Measurements from ENCODE around the gene BMP8B.

Gene BMP8B

DNA sequence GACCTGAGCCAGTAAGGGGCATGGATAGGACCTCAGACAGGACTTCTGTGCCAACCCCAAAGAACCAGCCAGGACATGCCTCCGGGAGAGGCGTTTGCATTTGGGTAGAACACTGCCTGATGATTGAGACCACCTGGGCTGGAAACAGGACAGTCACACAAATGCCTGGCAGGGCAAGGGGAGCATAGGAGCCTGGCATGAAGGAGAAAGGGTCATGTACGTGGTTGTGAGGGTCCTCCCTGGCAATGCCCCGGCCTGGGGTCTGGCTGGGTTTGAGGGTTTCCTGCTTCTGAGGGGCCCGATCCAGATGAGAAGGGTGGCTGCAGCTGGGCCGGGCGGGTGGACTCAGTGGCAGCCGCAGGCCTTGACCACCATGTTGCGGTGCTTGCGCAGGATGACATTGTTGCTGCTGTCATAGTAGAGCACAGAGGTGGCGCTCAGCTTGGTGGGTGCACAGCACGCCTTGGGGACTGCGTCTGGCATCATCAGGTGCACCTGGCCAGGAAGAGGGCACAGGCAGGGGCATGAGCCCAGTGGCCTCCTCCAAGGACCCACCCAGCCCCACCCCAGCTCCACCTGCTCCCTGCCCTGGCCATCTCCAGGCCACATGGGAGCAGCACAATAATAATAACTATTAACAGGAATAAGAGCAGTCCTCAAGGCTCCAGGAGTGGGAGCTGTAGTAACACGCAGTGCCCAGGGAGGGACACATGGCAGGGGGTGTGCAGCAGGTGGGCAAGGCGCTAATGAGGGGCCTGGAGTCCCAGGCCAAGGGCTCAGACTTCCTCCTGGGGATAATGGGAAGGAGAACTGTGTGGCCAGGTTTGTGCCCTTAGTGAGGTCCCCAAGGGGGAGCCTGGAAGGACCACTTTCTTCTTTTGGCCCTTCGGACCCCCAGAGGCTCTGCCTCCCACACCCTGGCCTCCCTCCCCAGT, 28.3 kb downstream of the BMP8B start:
- Mint-ChIP-seq H3K27me3 (no peaks in the 10 kb centered on the region), H3K4me1 (no peaks in the 10 kb centered on the region), H3K4me3 (no peak overlapping the region), H3K27ac (no peak overlapping the region), H3K9me3 (no peaks in the 10 kb centered on the region), H3K36me3 (peaks cover 55% of the 10 kb centered on the region)
- no peak for ATAC-seq

DNA sequence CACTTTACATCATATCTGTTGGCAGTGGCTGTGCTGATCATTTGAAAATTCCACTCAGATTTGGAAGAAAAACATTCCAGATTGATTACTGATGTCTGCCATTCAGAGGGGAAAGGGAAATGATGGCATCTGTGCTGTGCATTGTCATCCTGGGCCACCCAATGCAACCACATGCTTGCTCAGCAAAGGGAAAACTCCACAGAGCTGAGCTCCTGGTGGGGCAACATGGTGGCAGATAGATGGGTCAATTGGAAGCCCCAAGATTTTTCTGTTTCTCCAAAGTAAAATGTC, 29.3 kb downstream of the BMP8B start:
- Mint-ChIP-seq H3K9me3 (no peaks in the 10 kb centered on the region), H3K27ac (no peak overlapping the region), H3K4me3 (no peak overlapping the region), H3K36me3 (peaks cover 55% of the 10 kb centered on the region), H3K4me1 (no peaks in the 10 kb centered on the region), H3K27me3 (no peaks in the 10 kb centered on the region)
- ATAC-seq, result no peak

DNA sequence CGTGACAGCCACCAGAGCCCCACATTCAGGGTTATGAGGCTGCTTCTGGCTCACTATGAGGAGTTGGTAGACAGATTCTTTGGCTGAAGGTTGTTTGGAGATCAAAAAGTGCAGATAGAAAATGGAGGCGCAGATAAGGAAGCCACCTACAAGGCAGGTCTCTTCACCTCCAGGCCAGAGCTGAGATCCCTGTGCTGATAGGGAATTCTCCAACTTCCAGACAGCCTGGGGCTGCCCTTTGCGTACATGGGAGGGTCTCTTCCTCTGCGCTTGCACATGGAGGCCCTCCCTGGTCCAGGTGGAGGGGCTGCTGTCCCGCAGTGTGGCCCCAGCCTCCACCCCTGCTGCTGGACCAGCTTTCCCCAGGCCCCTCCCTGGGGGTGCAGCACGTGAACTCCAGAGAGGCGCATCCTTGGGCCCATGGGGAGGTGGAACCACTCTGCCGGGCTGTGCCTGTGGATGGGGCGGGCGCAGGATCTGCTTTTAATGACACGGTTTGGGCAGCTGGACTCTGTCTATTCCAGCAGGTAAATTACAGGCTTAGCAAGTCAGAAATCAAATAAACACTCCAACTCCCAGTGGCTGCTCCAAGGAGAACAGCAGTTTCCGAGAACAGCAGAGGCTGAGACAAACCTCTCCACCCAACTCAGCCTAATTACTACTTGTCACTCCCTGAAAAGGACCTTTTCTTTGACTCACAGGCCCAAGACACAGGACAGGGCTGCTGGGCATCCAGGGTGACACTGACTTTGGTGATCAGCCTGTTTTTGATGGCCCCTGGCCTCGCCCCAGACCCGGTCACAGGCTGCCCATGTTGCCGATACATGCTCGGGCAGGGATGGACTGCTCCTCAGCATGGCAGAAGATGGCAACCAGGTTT, 29.9 kb downstream of the BMP8B start:
- Mint-ChIP-seq H3K9me3 (no peaks in the 10 kb centered on the region), H3K4me3 (no peak overlapping the region), H3K36me3 (peaks cover 55% of the 10 kb centered on the region), H3K4me1 (no peaks in the 10 kb centered on the region), H3K27me3 (no peaks in the 10 kb centered on the region), H3K27ac (no peak overlapping the region)
- ATAC-seq, result no peak

DNA sequence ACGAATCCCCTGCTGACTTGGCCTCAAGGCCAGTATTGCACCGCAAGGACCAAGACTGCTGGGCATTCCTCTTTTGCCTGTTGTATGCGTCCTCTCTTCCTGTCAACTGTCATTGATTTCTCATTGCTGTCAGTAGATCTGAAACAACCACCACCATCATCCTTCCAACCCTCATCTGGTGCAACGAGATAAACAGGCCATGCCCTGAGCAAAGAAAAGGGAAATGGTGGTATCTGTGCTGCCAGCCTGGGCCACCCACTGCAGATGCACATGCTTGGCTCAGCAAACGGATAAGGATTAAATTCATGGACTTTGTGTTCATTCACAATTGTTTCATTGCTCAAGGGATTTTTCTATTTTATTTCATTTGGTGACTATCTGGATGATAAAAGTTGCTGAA, 31.2 kb downstream of the BMP8B start:
- Mint-ChIP-seq H3K9me3 (no peaks in the 10 kb centered on the region), H3K4me1 (no peaks in the 10 kb centered on the region), H3K36me3 (peaks cover 68% of the 10 kb centered on the region), H3K27ac (no peak overlapping the region), H3K4me3 (no peak overlapping the region), H3K27me3 (no peaks in the 10 kb centered on the region)
- no peak for ATAC-seq

DNA sequence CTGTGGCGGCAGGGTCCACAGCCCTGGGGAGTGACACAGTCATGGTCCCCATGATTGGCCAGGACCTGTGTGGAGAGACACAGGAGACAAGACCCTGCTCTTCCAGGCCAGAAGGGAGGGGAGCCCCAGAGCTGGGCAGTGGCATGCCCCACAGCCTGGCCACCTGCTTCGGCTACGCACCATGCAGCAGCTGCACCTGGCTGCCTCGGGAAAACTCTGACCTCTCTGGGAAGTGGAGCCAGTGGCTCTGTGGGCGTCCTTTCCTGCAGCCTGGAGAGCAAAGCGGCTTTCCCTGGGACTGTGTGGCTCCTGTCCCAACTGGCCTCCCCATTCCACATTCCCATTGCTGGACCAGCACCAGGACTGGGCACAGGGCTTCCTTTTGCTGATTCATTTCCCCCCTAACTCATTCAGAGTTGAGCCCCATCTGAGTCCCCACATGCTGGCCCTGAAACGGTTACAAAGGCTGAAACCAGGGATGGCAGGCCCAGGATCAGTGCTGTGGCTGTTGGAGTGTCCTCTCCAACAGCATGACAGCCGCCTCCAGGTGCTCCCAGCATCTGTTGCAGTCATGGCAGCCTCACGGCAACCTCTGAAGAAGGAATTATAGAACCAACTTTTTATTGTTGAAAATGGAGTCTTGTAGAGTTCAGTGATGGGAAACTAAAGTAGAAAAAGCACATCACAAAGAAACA, 32.6 kb downstream of the BMP8B start:
- H3K27me3 Mint-ChIP-seq, result no peaks in the 10 kb centered on the region
- no peak for ATAC-seq
- no peaks in the 10 kb centered on the region for H3K9me3 Mint-ChIP-seq
- H3K27ac Mint-ChIP-seq, result no peak overlapping the region
- no peaks in the 10 kb centered on the region for H3K4me1 Mint-ChIP-seq
- H3K36me3 Mint-ChIP-seq, result peaks cover 63% of the 10 kb centered on the region
- no peak overlapping the region for H3K4me3 Mint-ChIP-seq

DNA sequence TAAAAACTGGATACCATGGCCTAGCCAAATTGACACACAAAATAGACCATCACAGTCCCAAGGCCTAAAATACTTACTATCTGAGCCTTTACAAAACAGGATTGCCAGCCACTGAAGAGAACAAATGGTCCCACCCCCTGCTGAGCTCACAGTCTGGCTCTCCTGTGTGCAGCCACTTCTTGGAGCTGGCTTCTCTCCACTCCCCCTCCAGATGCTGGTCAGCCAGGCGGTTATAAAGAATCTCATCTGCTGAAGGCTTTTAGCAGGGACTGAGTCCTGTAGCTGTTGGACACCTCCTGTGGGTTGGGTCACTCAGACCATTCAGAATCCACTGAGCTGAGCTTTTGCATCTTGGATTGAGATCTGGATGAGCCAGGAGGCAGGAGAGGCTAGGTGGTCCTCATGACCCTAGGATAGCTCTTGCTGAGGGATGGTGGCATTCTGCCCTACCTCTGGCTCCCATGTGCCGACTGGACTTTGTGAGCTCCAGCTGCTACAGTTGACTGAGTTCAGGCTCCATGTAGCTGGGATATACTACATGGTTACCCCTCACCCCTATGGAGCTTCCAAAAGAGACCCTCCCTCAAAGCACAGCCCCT, 33.7 kb downstream of the BMP8B start:
- peaks cover 64% of the 10 kb centered on the region for H3K36me3 Mint-ChIP-seq
- H3K4me1 Mint-ChIP-seq, result no peaks in the 10 kb centered on the region
- no peak overlapping the region for H3K4me3 Mint-ChIP-seq
- no peaks in the 10 kb centered on the region for H3K9me3 Mint-ChIP-seq
- no peaks in the 10 kb centered on the region for H3K27me3 Mint-ChIP-seq
- ATAC-seq, result no peak
- no peak overlapping the region for H3K27ac Mint-ChIP-seq

DNA sequence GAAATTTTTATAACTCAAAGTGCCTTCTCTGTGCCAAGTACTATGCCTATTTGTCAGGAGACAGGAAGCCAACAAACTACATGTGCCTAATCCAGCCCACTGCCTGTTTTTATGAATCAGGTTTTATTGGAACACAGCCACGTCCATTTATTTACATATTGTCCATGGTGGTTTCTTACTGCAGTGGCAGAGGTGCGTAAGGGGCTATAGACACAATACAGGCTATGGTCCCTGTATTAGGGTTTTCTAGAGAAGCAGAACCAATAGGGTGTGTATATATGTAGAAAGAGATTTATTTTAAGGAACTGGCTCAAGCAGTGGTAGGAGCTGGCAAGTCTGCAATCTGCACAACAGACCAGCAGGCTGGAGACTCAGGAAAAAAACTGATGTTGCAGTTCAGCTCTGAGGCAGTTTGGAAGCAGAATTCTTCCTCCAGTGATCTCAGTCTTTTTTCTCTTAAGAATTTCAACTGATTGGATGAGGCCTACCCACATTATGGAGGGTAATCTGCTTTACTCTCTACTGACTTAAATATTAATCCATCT, 34.6 kb downstream of the BMP8B start:
- Mint-ChIP-seq H3K27me3 (no peaks in the 10 kb centered on the region), H3K27ac (no peak overlapping the region), H3K4me3 (no peak overlapping the region), H3K36me3 (peaks cover 65% of the 10 kb centered on the region), H3K9me3 (no peaks in the 10 kb centered on the region), H3K4me1 (no peaks in the 10 kb centered on the region)
- no peak for ATAC-seq

DNA sequence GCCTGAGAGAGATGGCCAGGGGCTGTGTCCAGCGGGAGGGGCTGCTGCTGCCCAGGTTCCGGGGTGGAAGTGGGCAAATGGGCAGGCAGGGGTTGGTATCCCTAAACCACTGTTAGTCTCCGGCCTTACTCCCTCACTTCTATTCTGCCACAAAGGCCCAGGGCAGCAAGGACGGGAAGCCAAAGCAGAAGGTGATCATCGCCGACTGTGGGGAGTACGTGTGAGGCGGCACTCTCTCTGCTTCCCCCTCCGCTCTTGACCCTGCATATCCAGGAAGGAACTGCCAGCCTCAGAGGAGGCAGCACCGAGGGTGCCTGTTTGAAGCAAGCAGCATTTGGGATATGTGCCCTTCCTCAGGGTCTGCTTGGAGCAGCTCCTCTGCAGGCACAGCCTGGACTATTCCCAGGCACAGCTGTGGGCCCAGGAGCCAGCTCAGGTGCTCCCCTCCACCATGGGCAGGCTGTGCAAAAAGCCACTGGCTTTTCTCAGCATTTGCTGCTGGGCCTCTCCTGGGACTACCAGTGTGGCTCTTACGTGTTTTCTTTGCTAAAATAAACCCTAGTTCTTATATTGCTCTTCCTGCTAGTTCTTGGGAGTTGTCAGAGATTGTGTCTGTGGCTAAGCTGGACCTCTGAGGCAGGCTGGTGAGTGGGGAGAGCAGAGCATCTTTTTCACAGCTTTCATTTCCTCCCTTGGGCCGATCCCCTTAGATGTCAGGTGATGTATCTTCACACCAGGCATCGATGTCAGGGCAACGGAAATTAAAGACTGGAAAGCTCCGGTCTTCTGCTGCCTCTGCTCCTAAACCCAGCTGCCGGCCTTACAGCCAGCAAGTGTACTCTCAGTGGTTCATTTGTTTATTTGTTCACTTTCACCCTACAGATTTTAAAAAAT, 35.3 kb downstream of the BMP8B start:
- no peaks in the 10 kb centered on the region for H3K27me3 Mint-ChIP-seq
- no peak for ATAC-seq
- H3K36me3 Mint-ChIP-seq, result peaks cover 62% of the 10 kb centered on the region
- H3K9me3 Mint-ChIP-seq, result no peaks in the 10 kb centered on the region
- no peak overlapping the region for H3K27ac Mint-ChIP-seq
- H3K4me3 Mint-ChIP-seq, result no peak overlapping the region
- H3K4me1 Mint-ChIP-seq, result no peaks in the 10 kb centered on the region

DNA sequence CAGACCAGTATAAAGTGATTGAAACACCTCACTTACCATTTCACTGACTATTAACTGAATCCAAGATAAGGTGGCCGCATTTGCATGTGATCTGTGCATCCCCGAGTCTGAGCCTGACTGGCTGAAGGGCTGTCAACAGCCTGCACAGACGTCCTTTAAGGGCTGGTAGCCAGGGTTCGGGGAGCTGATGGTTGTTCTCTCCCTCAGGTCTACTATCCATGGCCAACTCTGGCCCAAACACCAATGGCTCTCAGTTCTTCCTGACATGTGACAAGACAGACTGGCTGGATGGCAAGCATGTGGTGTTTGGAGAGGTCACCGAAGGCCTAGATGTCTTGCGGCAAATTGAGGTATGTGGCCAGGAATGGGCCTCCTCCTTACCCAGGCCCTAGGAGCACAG, 36.0 kb downstream of the BMP8B start:
- H3K4me3 Mint-ChIP-seq, result no peak overlapping the region
- peaks cover 59% of the 10 kb centered on the region for H3K36me3 Mint-ChIP-seq
- ATAC-seq, result no peak
- no peak overlapping the region for H3K27ac Mint-ChIP-seq
- no peaks in the 10 kb centered on the region for H3K9me3 Mint-ChIP-seq
- no peaks in the 10 kb centered on the region for H3K4me1 Mint-ChIP-seq
- H3K27me3 Mint-ChIP-seq, result no peaks in the 10 kb centered on the region

DNA sequence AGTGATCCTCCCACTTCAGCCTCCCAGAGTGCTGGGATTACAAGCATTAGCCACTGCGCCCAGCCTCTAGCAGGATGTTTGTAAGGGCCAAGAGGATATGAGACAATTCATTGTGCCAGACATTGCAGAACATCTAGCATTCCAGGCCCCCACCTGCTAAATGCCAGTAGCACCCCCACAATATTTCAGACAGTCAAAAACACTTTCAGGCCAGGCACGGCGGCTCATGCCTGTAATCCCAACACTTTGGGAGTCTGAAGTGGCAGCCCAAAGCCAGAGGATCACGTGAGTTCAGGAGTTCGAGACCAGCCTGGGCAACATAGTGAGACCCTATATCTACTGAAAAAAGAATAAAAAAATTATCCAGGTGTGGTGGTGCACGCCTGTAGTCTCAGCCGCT, 37.1 kb downstream of the BMP8B start:
- H3K4me3 Mint-ChIP-seq, result no peak overlapping the region
- no peaks in the 10 kb centered on the region for H3K27me3 Mint-ChIP-seq
- H3K27ac Mint-ChIP-seq, result no peak overlapping the region
- H3K9me3 Mint-ChIP-seq, result no peaks in the 10 kb centered on the region
- ATAC-seq, result no peak
- H3K4me1 Mint-ChIP-seq, result peaks cover 5% of the 10 kb centered on the region
- peaks cover 62% of the 10 kb centered on the region for H3K36me3 Mint-ChIP-seq

DNA sequence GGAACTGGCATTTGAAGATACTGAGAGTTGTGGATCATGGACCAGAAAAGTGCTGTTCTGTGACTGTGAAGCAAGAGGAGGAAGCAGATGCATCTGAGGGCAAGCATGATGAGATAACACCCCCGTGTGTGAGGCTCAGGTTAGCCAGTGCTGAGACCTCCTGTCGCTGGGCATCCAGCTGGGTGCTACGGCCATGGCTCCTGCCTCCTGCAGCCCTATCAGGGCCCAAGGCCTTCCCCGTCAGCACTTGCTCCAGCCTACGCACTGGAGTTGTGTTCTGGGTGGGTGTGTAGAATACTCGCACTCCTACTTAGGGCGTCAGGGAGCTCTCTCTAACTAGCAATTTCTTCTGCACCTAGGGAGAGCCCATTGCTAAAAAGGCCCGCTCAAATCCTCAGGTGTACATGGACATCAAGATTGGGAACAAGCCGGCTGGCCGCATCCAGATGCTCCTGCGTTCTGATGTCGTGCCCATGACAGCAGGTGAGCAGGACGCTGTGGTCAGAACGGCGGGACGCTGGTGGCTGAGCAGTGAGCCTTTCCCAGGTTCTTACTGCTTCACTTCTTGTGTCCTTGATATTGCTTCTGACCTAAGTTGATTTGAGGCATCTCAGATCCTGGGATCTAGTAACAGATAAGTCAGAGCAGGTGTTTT, 43.5 kb downstream of the BMP8B start:
- H3K4me1 Mint-ChIP-seq, result peaks cover 12% of the 10 kb centered on the region
- no peaks in the 10 kb centered on the region for H3K9me3 Mint-ChIP-seq
- no peaks in the 10 kb centered on the region for H3K27me3 Mint-ChIP-seq
- peaks cover 79% of the 10 kb centered on the region for H3K36me3 Mint-ChIP-seq
- no peak overlapping the region for H3K4me3 Mint-ChIP-seq
- no peak for ATAC-seq
- H3K27ac Mint-ChIP-seq, result no peak overlapping the region

DNA sequence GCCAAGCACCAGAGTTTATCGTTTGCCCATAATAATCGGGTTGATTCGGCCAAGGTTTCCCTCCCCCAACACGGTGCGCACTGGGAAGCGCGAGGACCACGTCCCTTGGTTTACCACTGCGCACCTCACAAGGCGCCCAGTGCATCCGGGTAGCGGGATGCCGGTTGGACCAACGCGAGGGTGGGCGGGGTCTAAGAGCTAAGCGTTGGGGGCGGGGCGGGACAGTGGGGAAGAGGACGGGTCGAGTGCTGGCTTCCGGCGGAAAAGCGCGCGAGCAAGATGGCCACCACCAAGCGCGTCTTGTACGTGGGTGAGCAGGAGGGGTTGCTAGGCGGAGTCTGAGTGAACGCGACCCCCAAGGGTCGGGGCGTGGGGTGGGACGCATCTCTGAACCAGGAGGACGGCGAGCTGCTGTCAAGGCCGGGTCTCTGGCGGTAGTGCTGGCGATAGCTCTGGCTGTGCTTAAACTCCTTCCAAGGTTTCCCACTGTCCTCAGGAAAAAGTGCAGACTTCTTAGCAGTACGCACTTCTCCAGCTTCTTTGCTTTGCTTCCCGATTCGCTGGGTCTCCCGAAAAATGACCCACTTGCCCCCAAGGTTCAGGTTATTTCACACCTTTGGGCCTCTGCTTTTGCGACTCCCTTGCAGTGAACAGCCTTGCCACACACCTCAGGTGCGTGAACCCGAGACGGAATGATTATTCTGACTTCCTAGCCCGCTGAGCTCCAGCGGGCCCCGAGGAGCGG, 49.9 kb downstream of the BMP8B start, which contains the start of gene PPIE:
TSS of gene PPIE (plus strand) at position 261 of the 745 bp plus-strand sequence. CDS start at position 280, 19 bp downstream.
- peaks cover 20% of the 10 kb centered on the region for H3K4me1 Mint-ChIP-seq
- peak within 1 kb of the TSS; percentile 91 for H3K27ac Mint-ChIP-seq
- H3K9me3 Mint-ChIP-seq, result no peaks in the 10 kb centered on the region
- peaks cover 26% of the 10 kb centered on the region for H3K36me3 Mint-ChIP-seq
- peak; percentile 100 for ATAC-seq
- peaks cover 27% of the 10 kb centered on the region for H3K27me3 Mint-ChIP-seq
- H3K4me3 Mint-ChIP-seq, result peak within 1 kb of the TSS; percentile 97

DNA sequence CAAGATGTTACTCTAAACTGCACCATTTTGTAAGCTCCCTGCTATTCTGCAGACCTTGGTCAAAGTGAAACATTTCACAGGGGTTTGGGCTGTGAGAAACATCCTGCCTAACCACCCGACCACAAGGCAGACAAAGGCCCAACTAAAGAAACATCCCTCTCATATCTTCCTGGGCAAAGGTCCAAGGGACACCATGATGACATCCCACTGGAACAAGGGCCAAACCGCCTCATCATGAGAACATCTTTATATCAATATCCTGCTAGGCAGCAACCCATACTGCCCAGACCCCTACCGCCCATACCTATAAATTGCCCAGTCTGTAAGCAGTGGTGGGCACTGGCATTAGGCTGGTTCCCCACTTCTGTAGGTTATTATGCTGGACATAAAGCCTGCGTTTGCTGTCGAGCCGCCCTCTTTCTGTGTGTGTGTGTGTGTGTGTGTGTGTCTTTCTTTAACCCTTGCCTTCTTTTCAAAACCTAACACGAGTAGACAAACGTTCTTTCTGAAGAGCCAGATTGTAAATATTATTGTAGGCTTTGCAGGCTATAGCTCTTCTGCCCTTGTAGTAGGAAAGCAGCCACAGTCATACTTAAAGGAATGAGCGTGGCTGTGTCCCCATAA, 51.0 kb downstream of the BMP8B start:
- H3K4me1 Mint-ChIP-seq, result peaks cover 20% of the 10 kb centered on the region
- peaks cover 15% of the 10 kb centered on the region for H3K36me3 Mint-ChIP-seq
- no peak for ATAC-seq
- H3K4me3 Mint-ChIP-seq, result no peak overlapping the region
- no peak overlapping the region for H3K27ac Mint-ChIP-seq
- H3K9me3 Mint-ChIP-seq, result no peaks in the 10 kb centered on the region
- peaks cover 36% of the 10 kb centered on the region for H3K27me3 Mint-ChIP-seq

Data from stimulated activated memory B cell treated with anti-CD40 and anti-IgM and Interleukin-4, amounts not matched to agents 10 μg/mL and 1 μg/mL and 100 μg/mL, for 72 hours (primary cell).